Fibroblast of lung (primary cell): ENCODE results near the gene UBQLN1. TPM values are rescaled to one million over a fixed set of nuclear protein-coding genes. Genes with fewer than 3 reads are reported as not detected.

Source experiments
- DNase-seq, 2 donors: peaks; one replicate each; pipeline versions ENCODE4 v3.0.0 to v3.0.0-alpha.2; 2010; ENCODE audit warnings: low read depth in 2 of 2
- H2AFZ ChIP-seq: 2 replicates; pipeline ENCODE4 v1.5.1; 2012; ENCODE audit warnings: low read length, control low read depth, inconsistent platforms
- H3K27ac ChIP-seq: 2 replicates; pipeline ENCODE4 v1.5.1; 2011; ENCODE audit warnings: low read length, control low read depth; ENCODE audit not compliant: insufficient read depth
- H3K27me3 ChIP-seq: 2 replicates; pipeline ENCODE4 v1.5.1; 2011; ENCODE audit warnings: mild to moderate bottlenecking, low read length; ENCODE audit not compliant: control insufficient read depth, insufficient read depth
- H3K36me3 ChIP-seq: 2 replicates; pipeline ENCODE4 v1.5.1; 2011; ENCODE audit warnings: low read length; ENCODE audit not compliant: control insufficient read depth, insufficient read depth
- H3K4me1 ChIP-seq: 2 replicates; pipeline ENCODE4 v1.5.1; 2011; ENCODE audit warnings: low read length; ENCODE audit not compliant: control insufficient read depth, insufficient read depth; ENCODE audit errors: extremely low read depth
- H3K4me2 ChIP-seq: 2 replicates; pipeline ENCODE4 v1.5.1; 2011; ENCODE audit warnings: low read length, control low read depth; ENCODE audit not compliant: insufficient read depth; ENCODE audit errors: extremely low read depth
- H3K4me3 ChIP-seq, 4 experiments: fragments of 200-600 bp in 1 of 4; sonication (generic) in 1 of 4; replicated peaks in 1 of 4; 2 replicates each; pipeline ENCODE4 v1.5.1; 2011 to 2016; ENCODE audit warnings: low read length in 4 of 4, low read depth in 3 of 4, mild to moderate bottlenecking in 3 of 4, control low read depth in 2 of 4, inconsistent platforms in 1 of 4, mixed read lengths in 1 of 4; ENCODE audit not compliant: insufficient read depth in 1 of 4; ENCODE audit errors: control extremely low read depth in 1 of 4
- H3K79me2 ChIP-seq: 2 replicates; pipeline ENCODE4 v1.5.1; 2012; ENCODE audit warnings: mild to moderate bottlenecking, low read length, inconsistent platforms; ENCODE audit not compliant: control insufficient read depth, insufficient read depth
- H3K9ac ChIP-seq: 2 replicates; pipeline ENCODE4 v1.5.1; 2011; ENCODE audit warnings: mild to moderate bottlenecking, low read length, control low read depth; ENCODE audit not compliant: insufficient read depth
- H3K9me3 ChIP-seq: 2 replicates; pipeline ENCODE4 v1.5.1; 2012; ENCODE audit warnings: low read depth, low read length; ENCODE audit not compliant: control insufficient read depth, insufficient read depth
- H4K20me1 ChIP-seq: 2 replicates; pipeline ENCODE4 v1.5.1; 2011; ENCODE audit warnings: low read length; ENCODE audit not compliant: control insufficient read depth, insufficient read depth; ENCODE audit errors: extremely low read depth
- CTCF ChIP-seq, 2 donors: IDR thresholded peaks in 1 of 2; conservative IDR thresholded peaks in 1 of 2; 1 replicate in 1 of 2; 2 replicates in 1 of 2; pipeline ENCODE4 v1.5.1; 2011 to 2012; ENCODE audit warnings: low read length in 2 of 2, control low read depth in 1 of 2, inconsistent platforms in 1 of 2, low read depth in 1 of 2, mild to moderate bottlenecking in 1 of 2
- EZH2 ChIP-seq: IDR thresholded peaks from 2 replicates; pipeline ENCODE4 v1.5.1; 2012; ENCODE audit warnings: low read length, control low read depth, mild to moderate bottlenecking; ENCODE audit errors: missing control alignments
- polyA plus RNA-seq, 2 donors: library from polyadenylated mRNA; depleted of rRNA in 1 of 2; stranded (reverse) in 1 of 2; unstranded in 1 of 2; fragments of >200 nt; gene quantifications; 2 replicates each; pipeline ENCODE4 v1.2.1, GENCODE V29; 2011 to 2012; ENCODE audit warnings: missing spikeins in 1 of 2
- total RNA-seq: library from RNA; depleted of rRNA; stranded (reverse); fragments of >200 nt; gene quantifications from 2 replicates; pipeline ENCODE4 v1.2.1, GENCODE V29; 2014

The UBQLN1 gene
- total and polyA plus RNA-seq, 2 donors (not counting 1 experiment from before 2014, with no cell fraction given) = 130 to 141 TPM

DNA sequence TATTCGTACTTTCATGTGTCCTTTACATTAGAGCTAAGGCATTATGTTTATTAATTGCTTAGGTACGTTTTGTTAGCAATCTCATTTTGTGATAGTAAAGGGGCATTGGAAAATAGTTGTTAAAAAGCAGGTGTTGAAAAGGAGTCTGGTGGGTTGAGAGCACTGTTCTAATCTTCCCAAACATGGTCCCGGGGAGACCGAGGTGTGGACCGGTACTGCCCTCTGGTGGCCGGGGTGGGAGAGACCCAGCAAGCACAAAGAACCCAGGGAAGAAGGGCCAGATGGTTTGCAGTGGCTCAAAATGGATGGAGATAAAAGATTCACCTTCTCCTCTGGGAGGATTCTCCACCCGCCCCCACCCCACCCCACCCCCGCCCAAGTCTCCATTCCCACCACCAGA lies 58.7 kb downstream of the UBQLN1 start:
- Histone ChIP-seq H3K36me3 (no peaks in the 10 kb centered on the region), H3K27ac (no peak overlapping the region)
- TF ChIP-seq CTCF (conservative IDR thresholded peaks at IDR 0.05 in 1 of 2, IDR thresholded peaks at IDR 0.05 in 1 of 2; ENCODE audit: low read depth in 1 of 2, low read length in 2 of 2) = peak; percentile 69 to 77
- no peak for TF ChIP-seq EZH2

DNA sequence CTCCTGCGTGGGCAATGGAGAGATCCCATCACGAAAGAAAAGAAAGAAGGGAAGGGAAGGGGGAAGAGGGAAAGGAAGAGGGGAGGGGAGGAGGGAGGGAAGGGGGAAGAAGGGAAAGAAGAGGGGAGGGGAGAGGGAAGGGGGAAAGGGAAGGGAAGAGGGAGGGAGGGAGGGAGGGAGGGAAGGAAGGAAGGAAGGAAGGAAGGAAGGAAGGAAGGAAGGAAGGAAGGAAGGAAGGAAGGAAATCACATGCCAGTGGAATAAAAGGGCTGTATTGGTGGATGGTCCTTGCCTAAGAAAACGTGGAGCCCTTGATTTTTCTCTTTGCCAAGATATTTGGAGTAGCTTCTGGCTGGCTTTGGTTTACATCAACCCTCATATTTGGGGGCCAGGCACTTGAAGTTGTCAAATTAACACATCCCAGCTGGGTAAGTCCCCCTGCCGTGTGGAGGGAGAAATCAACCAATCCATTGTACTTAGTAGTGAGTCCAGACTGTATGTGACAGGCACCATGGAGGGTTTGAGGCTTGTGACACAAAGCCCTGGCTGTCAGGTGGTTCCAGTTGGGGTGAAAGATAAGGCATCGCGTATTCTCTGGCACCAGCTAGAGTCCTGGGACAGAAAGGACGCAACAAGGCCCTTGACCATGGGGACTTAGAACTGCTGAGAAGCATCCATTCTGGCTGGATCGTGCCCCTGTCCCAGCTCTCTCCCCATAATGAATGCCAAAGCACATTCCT lies 61.1 kb downstream of the UBQLN1 start:
- Histone ChIP-seq H3K9ac (no peak overlapping the region), H4K20me1 (no peaks in the 10 kb centered on the region), H3K4me1 (no peaks in the 10 kb centered on the region), H2AFZ (no peak overlapping the region), H3K4me2 (no peak overlapping the region), H3K36me3 (no peaks in the 10 kb centered on the region), H3K27me3 (no peaks in the 10 kb centered on the region), H3K79me2 (no peaks in the 10 kb centered on the region), H3K27ac (no peak overlapping the region), H3K9me3 (no peaks in the 10 kb centered on the region), H3K4me3 (no peak overlapping the region)
- no peak for DNase-seq
- TF ChIP-seq CTCF (conservative IDR thresholded peaks at IDR 0.05 in 1 of 2, IDR thresholded peaks at IDR 0.05 in 1 of 2; ENCODE audit: low read depth in 1 of 2, low read length in 2 of 2) (no peak), EZH2 (no peak)

More for the DNA sequence above, 58.7 kb downstream of the UBQLN1 start:
- Histone ChIP-seq H3K9me3 (no peaks in the 10 kb centered on the region), H3K4me2 (no peak overlapping the region), H3K4me3 (no peak overlapping the region), H3K27me3 (no peaks in the 10 kb centered on the region), H2AFZ (no peak overlapping the region), H3K79me2 (no peaks in the 10 kb centered on the region), H4K20me1 (no peaks in the 10 kb centered on the region), H3K9ac (no peak overlapping the region), H3K4me1 (no peaks in the 10 kb centered on the region)
- DNase-seq = peak; percentile 11 to 31

DNA sequence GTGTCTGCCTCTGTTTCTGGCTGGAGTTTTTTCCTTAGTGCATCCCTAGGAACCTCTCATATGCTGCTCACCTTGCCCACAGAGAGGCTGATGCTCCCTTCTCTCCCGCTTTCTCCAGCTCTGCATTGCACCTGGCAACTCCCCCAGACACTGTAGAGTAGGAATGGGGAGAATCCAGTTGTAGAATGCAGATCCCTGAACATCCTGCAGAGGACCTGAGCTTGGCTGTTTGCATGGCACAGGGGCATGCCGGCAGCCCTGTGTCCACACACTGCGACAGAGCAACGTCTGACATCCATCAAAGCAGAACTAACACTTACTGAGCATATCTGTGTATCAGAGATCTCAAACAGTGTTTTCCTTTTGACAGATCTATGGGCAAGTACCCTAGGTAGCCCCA lies 65.0 kb downstream of the UBQLN1 start:
- no peaks in the 10 kb centered on the region for H3K36me3 ChIP-seq
- H3K4me1 ChIP-seq = no peaks in the 10 kb centered on the region
- TF ChIP-seq CTCF (conservative IDR thresholded peaks at IDR 0.05 in 1 of 2, IDR thresholded peaks at IDR 0.05 in 1 of 2; ENCODE audit: low read depth in 1 of 2, low read length in 2 of 2) (no peak), EZH2 (no peak)
- no peaks in the 10 kb centered on the region for H3K27me3 ChIP-seq
- no peak overlapping the region for H2AFZ ChIP-seq
- no peak overlapping the region for H3K9ac ChIP-seq
- no peak for DNase-seq
- H3K9me3 ChIP-seq = no peaks in the 10 kb centered on the region
- no peaks in the 10 kb centered on the region for H4K20me1 ChIP-seq
- no peak overlapping the region for H3K4me2 ChIP-seq
- no peaks in the 10 kb centered on the region for H3K79me2 ChIP-seq
- no peak overlapping the region for H3K27ac ChIP-seq
- no peak overlapping the region for H3K4me3 ChIP-seq
